H9 (cell line): ENCODE results near the gene CXCL8. TPM values are rescaled to one million over a fixed set of nuclear protein-coding genes. Genes with fewer than 3 reads are reported as not detected.

Experiments used
- DNase-seq: peaks from one replicate; pipeline ENCODE4 v3.0.0-alpha.2; 2017
- H2AFZ ChIP-seq: one replicate; pipeline ENCODE4 v1.6.1; 2013; ENCODE audit warnings: mild to moderate bottlenecking, low read length, control low read depth, moderate library complexity
- H2AK5ac ChIP-seq: 2 replicates; pipeline ENCODE4 v1.6.1; 2013; ENCODE audit warnings: low read length, control low read depth, mixed read lengths; ENCODE audit not compliant: insufficient read length
- H2BK120ac ChIP-seq: one replicate; pipeline ENCODE4 v1.6.1; 2013; ENCODE audit warnings: low read depth, mild to moderate bottlenecking, low read length, control low read depth, inconsistent platforms; ENCODE audit not compliant: poor library complexity, severe bottlenecking
- H2BK12ac ChIP-seq: 2 replicates; pipeline ENCODE4 v1.6.1; 2013; ENCODE audit warnings: low read length, control low read depth, mixed read lengths, low read depth; ENCODE audit not compliant: insufficient read length
- H2BK15ac ChIP-seq: 2 replicates; pipeline ENCODE4 v1.6.1; 2013; ENCODE audit warnings: low read depth, low read length, control low read depth
- H2BK20ac ChIP-seq: one replicate; pipeline ENCODE4 v1.6.1; 2013; ENCODE audit warnings: low read depth, mild to moderate bottlenecking, low read length, control low read depth, inconsistent platforms; ENCODE audit not compliant: poor library complexity, severe bottlenecking
- H2BK5ac ChIP-seq: 2 replicates; pipeline ENCODE4 v1.6.1; 2013; ENCODE audit warnings: low read length, control low read depth, mixed read lengths; ENCODE audit not compliant: insufficient read length
- H3K14ac ChIP-seq: 2 replicates; pipeline ENCODE4 v1.6.1; 2013; ENCODE audit warnings: low read length, control low read depth; ENCODE audit not compliant: insufficient read depth
- H3K18ac ChIP-seq: 2 replicates; pipeline ENCODE4 v1.6.1; 2013; ENCODE audit warnings: low read depth, mild to moderate bottlenecking, mixed read lengths, low read length, control low read depth; ENCODE audit not compliant: insufficient read length
- H3K23ac ChIP-seq: 2 replicates; pipeline ENCODE4 v1.6.1; 2013; ENCODE audit warnings: low read length, control low read depth, mixed read lengths, low read depth; ENCODE audit not compliant: insufficient read length
- H3K23me2 ChIP-seq: 2 replicates; pipeline ENCODE4 v1.6.1; 2013; ENCODE audit warnings: low read depth, mild to moderate bottlenecking, mixed read lengths, low read length, control low read depth; ENCODE audit not compliant: insufficient read length, poor library complexity, severe bottlenecking
- H3K27ac ChIP-seq: 2 replicates; pipeline ENCODE4 v1.5.1; 2013; ENCODE audit warnings: low read length, control low read depth, mixed read lengths, low read depth; ENCODE audit not compliant: insufficient read length
- H3K27me3 ChIP-seq: 2 replicates; pipeline ENCODE4 v1.6.1; 2013; ENCODE audit warnings: low read length, control low read depth, inconsistent platforms; ENCODE audit not compliant: insufficient read depth
- H3K4ac ChIP-seq: 2 replicates; pipeline ENCODE4 v1.6.1; 2013; ENCODE audit warnings: low read depth, mild to moderate bottlenecking, control low read depth, inconsistent platforms, low read length, moderate library complexity
- H3K4me1 ChIP-seq: 2 replicates; pipeline ENCODE4 v1.6.1; 2013; ENCODE audit warnings: low read length, control low read depth, inconsistent platforms; ENCODE audit not compliant: insufficient read depth
- H3K4me2 ChIP-seq: 2 replicates; pipeline ENCODE4 v1.6.1; 2013; ENCODE audit warnings: low read length, control low read depth, mixed read lengths; ENCODE audit not compliant: insufficient read length, insufficient read depth
- H3K56ac ChIP-seq: 2 replicates; pipeline ENCODE4 v1.6.1; 2013; ENCODE audit warnings: low read depth, mild to moderate bottlenecking, mixed read lengths, low read length, control low read depth; ENCODE audit not compliant: insufficient read length
- H3K79me1 ChIP-seq: 2 replicates; pipeline ENCODE4 v1.6.1; 2013; ENCODE audit warnings: low read depth, mild to moderate bottlenecking, moderate library complexity, low read length, control low read depth, inconsistent platforms; ENCODE audit not compliant: insufficient read depth, poor library complexity, severe bottlenecking
- H3K79me2 ChIP-seq: 2 replicates; pipeline ENCODE4 v1.6.1; 2013; ENCODE audit warnings: low read length, control low read depth, inconsistent platforms; ENCODE audit not compliant: insufficient read depth
- H3K9ac ChIP-seq: 2 replicates; pipeline ENCODE4 v1.6.1; 2013; ENCODE audit warnings: low read length, control low read depth, mixed read lengths; ENCODE audit not compliant: insufficient read length; ENCODE audit errors: extremely low read depth
- H3K9me3 ChIP-seq: one replicate; pipeline ENCODE4 v1.6.1; 2013; ENCODE audit warnings: low read depth, low read length, inconsistent platforms; ENCODE audit not compliant: control insufficient read depth
- H3T11ph ChIP-seq: one replicate; pipeline ENCODE4 v1.6.1; 2013; ENCODE audit warnings: mild to moderate bottlenecking, low read length, control low read depth, inconsistent platforms
- H4K20me1 ChIP-seq: one replicate; pipeline ENCODE4 v1.6.1; 2013; ENCODE audit not compliant: control insufficient read depth, insufficient read length, insufficient read depth
- H4K5ac ChIP-seq: 2 replicates; pipeline ENCODE4 v1.6.1; 2013; ENCODE audit warnings: low read depth, mild to moderate bottlenecking, mixed read lengths, low read length, control low read depth; ENCODE audit not compliant: insufficient read length
- H4K8ac ChIP-seq: replicated peaks from 2 replicates; pipeline ENCODE4 v1.6.1; 2013; ENCODE audit warnings: low read length, control low read depth, mixed read lengths, low read depth; ENCODE audit not compliant: insufficient read length
- H4K91ac ChIP-seq: 2 replicates; pipeline ENCODE4 v1.6.1; 2013; ENCODE audit warnings: low read depth, mild to moderate bottlenecking, moderate library complexity, mixed read lengths, low read length, control low read depth; ENCODE audit not compliant: insufficient read length
- H3K27ac Mint-ChIP-seq, 3 experiments: 2 replicates in 2 of 3; 3 replicates in 1 of 3; pipeline ENCODE4 v1.8.0; 2020 to 2021; ENCODE audit warnings: mixed read lengths in 3 of 3, mild to moderate bottlenecking in 1 of 3, moderate library complexity in 1 of 3
- H3K27me3 Mint-ChIP-seq: 2 replicates; pipeline ENCODE4 v1.8.0; 2021; ENCODE audit warnings: low read depth, mild to moderate bottlenecking, moderate library complexity, mixed read lengths
- H3K36me3 Mint-ChIP-seq, 3 experiments: 2 replicates in 2 of 3; 3 replicates in 1 of 3; pipeline ENCODE4 v1.8.0; 2020 to 2021; ENCODE audit warnings: low read depth in 3 of 3, mixed read lengths in 3 of 3; ENCODE audit not compliant: insufficient read depth in 1 of 3
- H3K4me1 Mint-ChIP-seq, 2 experiments: 2 replicates each; pipeline ENCODE4 v1.8.0; 2020; ENCODE audit warnings: mixed read lengths in 2 of 2
- H3K4me3 Mint-ChIP-seq, 2 experiments: 2 replicates in 1 of 2; 3 replicates in 1 of 2; pipeline ENCODE4 v1.8.0; 2020 to 2021; ENCODE audit warnings: mild to moderate bottlenecking in 2 of 2, mixed read lengths in 2 of 2, moderate library complexity in 1 of 2
- H3K9me3 Mint-ChIP-seq, 2 experiments: 2 replicates in 1 of 2; 3 replicates in 1 of 2; pipeline ENCODE4 v1.8.0; 2020; ENCODE audit warnings: mild to moderate bottlenecking in 2 of 2, mixed read lengths in 2 of 2, moderate library complexity in 1 of 2
- WGBS: extraction: QIAGEN DNeasy Blood & Tissue Kit; methylation state at CpG from one replicate; pipeline ENCODE4 v1.1.7; 2013; ENCODE audit warnings: missing lambda C conversion rate, low lambda C conversion rate, mixed read lengths; ENCODE audit not compliant: insufficient read length; ENCODE audit errors: extremely low coverage; 5-methylcytosine and 5-hydroxymethylcytosine counted together
- total RNA-seq: library from RNA; stranded (reverse); gene quantifications from 2 replicates; pipeline ENCODE4 v1.2.1, GENCODE V29; 2021
- TF ChIP-seq, protein P1 (sequence below): fragments of 200-600 bp; sonication (generic); conservative IDR thresholded peaks from 3 replicates; pipeline ENCODE4 v1.8.0; 2021; ENCODE audit warnings: antibody characterized with exemption, mild to moderate bottlenecking

The CXCL8 gene
- total RNA-seq, 1 experiment from 2014 or later = not detected

- no peaks in the 10 kb centered on the region for H3K27me3 Mint-ChIP-seq
- Histone ChIP-seq H3K18ac (no peak overlapping the region), H3K27ac (no peak overlapping the region), H2BK5ac (no peak overlapping the region), H3K4ac (no peak overlapping the region), H3K79me1 (no peaks in the 10 kb centered on the region), H4K20me1 (no peaks in the 10 kb centered on the region), H2BK12ac (no peak overlapping the region), H3K56ac (no peak overlapping the region), H4K5ac (no peak overlapping the region), H3K27me3 (no peaks in the 10 kb centered on the region), H2AK5ac (no peak overlapping the region), H3K4me1 (no peaks in the 10 kb centered on the region), H3T11ph (no peak overlapping the region), H2AFZ (no peak overlapping the region), H3K4me2 (no peak overlapping the region), H3K9me3 (no peaks in the 10 kb centered on the region), H3K23me2 (no peaks in the 10 kb centered on the region), H3K79me2 (no peaks in the 10 kb centered on the region), H4K91ac (no peak overlapping the region), H3K23ac (no peak overlapping the region), H3K9ac (no peak overlapping the region), H2BK120ac (no peak overlapping the region), H3K14ac (no peak overlapping the region), H2BK20ac (no peak overlapping the region), H2BK15ac (no peak overlapping the region), H4K8ac (no peak overlapping the region)
- WGBS = no CpG with 5 or more reads among the region's 2 CpGs
- H3K27ac Mint-ChIP-seq = no peak overlapping the region
- DNase-seq = no peak
- no peak overlapping the region for H3K4me3 Mint-ChIP-seq
- no peaks in the 10 kb centered on the region for H3K9me3 Mint-ChIP-seq
- no peaks in the 10 kb centered on the region; a peak in 1 of 7 replicates for H3K36me3 Mint-ChIP-seq
- peaks cover 0 to 2% of the 10 kb centered on the region in 2 experiments; a peak in 1 of 4 replicates for H3K4me1 Mint-ChIP-seq
- TF ChIP-seq, protein P1, sequence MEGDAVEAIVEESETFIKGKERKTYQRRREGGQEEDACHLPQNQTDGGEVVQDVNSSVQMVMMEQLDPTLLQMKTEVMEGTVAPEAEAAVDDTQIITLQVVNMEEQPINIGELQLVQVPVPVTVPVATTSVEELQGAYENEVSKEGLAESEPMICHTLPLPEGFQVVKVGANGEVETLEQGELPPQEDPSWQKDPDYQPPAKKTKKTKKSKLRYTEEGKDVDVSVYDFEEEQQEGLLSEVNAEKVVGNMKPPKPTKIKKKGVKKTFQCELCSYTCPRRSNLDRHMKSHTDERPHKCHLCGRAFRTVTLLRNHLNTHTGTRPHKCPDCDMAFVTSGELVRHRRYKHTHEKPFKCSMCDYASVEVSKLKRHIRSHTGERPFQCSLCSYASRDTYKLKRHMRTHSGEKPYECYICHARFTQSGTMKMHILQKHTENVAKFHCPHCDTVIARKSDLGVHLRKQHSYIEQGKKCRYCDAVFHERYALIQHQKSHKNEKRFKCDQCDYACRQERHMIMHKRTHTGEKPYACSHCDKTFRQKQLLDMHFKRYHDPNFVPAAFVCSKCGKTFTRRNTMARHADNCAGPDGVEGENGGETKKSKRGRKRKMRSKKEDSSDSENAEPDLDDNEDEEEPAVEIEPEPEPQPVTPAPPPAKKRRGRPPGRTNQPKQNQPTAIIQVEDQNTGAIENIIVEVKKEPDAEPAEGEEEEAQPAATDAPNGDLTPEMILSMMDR = no peak
Observed at GRCh38 chr4:73734530-73735001, 5.8 kb upstream of the CXCL8 start.
